Measurements from ENCODE around the gene MRTFB.

GRCh38 chr16:14109077-14109775, 38.1 kb downstream of the MRTFB start:
- TF ChIP-seq EZH2 (IDR thresholded peaks at IDR 0.05; ENCODE audit: low read depth, unreplicated experiment) (no peak), CTCF (conservative IDR thresholded peaks at IDR 0.05; ENCODE audit: low read depth in 2 of 2) (no peak), EZH2phosphoT487 (IDR thresholded peaks at IDR 0.05; ENCODE audit: unreplicated experiment) (no peak), JUNB (IDR thresholded peaks at IDR 0.05; ENCODE audit: unreplicated experiment) (no peak), POLR2AphosphoS5 (IDR thresholded peaks at IDR 0.05; ENCODE audit: low read depth) (no peak), ZNF331 (CRISPR knock-in tag; IDR thresholded peaks at IDR 0.05; ENCODE audit: low read depth) (no peak), ETS1 (IDR thresholded peaks at IDR 0.05) (no peak)
